Ovary (tissue), 3 donors: Measurements from ENCODE around the gene NUP35.

Experiments used
- EP300 ChIP-seq: sonication (generic); formaldehyde crosslinking; IDR thresholded peaks from one replicate; pipeline ENCODE4 v1.6.1; 2017; ENCODE audit warnings: antibody characterized with exemption
- POLR2A ChIP-seq: fragments of 450-650 bp; IDR thresholded peaks from one replicate; pipeline ENCODE4 v1.6.1; 2017; ENCODE audit warnings: antibody characterized with exemption, mild to moderate bottlenecking, moderate library complexity
- TF ChIP-seq, protein P1 (sequence below), 3 donors: fragments of 450-650 bp in 2 of 3; fragments of 200-600 bp in 1 of 3; IDR thresholded peaks; one replicate each; pipeline versions ENCODE4 v1.5.1 to v1.8.0; 2016 to 2022; ENCODE audit warnings: antibody characterized with exemption in 3 of 3, mild to moderate bottlenecking in 1 of 3
- donor health status: DM: no; HTN: no; CAD: no.

DNA sequence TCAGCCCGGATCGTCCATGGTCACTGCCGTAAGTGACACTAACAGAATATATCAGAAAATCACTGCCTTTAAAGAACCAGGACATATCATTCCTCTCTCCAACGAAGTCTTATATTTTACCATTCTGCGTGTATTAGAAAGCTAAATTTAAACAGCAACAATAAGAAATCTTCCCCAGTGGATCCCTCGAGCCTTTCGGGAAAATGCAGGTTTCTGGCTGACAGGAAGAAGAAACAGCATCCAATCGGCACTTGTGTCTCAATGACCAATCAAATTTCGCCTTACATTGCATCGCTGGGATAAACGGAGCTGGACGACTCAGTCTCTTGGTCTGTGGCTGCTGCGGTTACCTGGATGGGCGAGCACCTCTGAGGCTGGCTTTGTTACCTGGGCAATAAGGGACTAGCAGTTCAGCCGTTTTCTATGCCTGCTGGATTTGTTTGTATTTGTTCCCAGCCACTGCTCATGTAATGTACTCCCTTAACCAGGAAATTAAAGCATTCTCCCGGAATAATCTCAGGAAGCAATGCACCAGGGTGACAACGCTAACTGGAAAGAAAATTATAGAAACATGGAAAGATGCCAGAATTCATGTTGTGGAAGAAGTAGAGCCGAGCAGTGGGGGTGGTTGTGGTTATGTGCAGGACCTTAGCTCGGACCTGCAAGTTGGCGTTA is 45.6 kb upstream of the NUP35 start, which contains the start of gene DUSP19:
- TF ChIP-seq, protein P1, sequence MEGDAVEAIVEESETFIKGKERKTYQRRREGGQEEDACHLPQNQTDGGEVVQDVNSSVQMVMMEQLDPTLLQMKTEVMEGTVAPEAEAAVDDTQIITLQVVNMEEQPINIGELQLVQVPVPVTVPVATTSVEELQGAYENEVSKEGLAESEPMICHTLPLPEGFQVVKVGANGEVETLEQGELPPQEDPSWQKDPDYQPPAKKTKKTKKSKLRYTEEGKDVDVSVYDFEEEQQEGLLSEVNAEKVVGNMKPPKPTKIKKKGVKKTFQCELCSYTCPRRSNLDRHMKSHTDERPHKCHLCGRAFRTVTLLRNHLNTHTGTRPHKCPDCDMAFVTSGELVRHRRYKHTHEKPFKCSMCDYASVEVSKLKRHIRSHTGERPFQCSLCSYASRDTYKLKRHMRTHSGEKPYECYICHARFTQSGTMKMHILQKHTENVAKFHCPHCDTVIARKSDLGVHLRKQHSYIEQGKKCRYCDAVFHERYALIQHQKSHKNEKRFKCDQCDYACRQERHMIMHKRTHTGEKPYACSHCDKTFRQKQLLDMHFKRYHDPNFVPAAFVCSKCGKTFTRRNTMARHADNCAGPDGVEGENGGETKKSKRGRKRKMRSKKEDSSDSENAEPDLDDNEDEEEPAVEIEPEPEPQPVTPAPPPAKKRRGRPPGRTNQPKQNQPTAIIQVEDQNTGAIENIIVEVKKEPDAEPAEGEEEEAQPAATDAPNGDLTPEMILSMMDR (IDR thresholded peaks at IDR 0.05): no peak
- TF ChIP-seq POLR2A: peak; percentile 52
- TF ChIP-seq EP300: no peak
